ENCODE measurements around the gene ARHGAP26.

DNA sequence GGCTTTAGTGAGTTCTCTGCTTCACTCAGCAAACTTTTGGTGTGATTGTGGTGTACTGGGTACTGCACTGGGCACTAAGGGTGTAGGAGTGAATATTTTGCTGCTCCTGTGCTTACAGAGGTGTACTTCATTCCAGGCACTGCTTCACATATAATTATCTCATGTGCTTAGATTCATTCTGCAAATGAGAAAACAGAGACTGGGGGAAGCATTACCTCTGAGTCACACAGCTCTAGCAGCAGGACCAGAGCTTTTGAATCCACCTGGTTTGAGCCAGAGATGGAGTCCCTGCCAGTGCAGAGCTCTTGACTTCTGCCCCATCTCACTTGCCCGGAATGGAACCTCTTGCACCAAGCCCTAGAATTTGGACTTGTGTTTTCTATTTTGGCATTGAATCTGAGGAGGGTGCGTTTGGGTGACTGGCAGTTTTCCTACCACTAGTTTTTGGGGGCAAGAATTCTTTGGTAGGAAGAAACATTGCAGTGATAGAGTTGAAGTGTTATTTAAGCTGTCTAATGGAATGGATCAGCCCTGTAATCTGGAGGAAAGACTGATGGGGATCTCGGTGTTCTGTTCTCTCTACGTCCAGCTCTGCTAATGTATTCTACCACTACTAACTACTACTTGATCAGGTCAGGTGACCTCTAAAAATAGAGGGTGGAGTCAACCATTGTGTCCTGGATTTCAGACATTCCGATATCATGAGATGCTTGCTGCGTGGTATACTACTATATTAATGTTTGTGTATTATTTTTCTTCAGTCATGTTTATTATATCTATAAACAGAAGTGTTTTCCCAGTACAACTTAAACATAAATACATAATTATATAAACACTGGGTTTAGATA, 2.5 kb downstream of the ARHGAP26 start:
- TF ChIP-seq POLR2AphosphoS5 (IDR thresholded peaks at IDR 0.05) (no peak), CTCF (IDR thresholded peaks at IDR 0.05 in 8 of 11, conservative IDR thresholded peaks at IDR 0.05 in 3 of 11) (no peak), POLR2A (IDR thresholded peaks at IDR 0.05) (no peak)
